ENCODE data around the gene RNF141.

DNA sequence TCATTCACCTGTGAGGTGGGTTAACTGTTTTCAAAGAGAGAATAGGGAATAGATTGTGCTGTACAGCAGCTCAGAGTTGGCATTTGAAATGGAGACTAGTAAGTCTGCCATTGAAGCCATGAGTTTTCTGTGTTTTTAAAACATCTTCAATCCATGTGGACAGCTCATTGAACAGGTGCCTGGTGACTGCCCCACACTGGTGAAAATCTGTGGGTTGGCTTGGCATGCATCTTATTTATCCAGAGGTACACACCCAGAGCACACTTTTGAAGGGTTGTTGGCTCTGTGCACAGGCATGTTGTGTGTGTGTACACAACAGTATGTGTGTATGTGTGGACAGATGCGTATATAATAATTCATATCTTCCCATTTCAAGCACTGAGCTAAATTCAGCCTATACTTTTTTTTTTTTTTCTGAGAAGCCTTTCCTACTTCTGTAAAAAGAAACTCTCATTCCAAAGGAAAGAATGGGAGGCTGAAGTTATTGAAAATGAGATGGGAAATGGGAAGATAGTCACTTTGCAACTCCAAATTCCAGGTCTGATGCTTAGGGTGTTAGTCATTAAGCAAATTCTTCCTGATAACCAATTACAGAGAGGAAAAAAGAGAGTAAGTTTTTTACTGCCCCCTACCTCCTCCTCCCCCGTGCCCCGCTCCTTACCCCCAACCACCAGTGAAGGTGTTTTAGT lies 34.5 kb upstream of the RNF141 start:
- no peak for TF ChIP-seq ZNF837 (tag by site-specific recombination; IDR thresholded peaks at IDR 0.05)
- TF ChIP-seq, protein P1, sequence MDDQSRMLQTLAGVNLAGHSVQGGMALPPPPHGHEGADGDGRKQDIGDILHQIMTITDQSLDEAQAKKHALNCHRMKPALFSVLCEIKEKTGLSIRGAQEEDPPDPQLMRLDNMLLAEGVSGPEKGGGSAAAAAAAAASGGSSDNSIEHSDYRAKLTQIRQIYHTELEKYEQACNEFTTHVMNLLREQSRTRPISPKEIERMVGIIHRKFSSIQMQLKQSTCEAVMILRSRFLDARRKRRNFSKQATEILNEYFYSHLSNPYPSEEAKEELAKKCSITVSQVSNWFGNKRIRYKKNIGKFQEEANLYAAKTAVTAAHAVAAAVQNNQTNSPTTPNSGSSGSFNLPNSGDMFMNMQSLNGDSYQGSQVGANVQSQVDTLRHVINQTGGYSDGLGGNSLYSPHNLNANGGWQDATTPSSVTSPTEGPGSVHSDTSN (CRISPR knock-in tag; IDR thresholded peaks at IDR 0.05), result no peak
- TF ChIP-seq CTCF (tag by site-specific recombination; IDR thresholded peaks at IDR 0.05), result no peak
- TF ChIP-seq, protein P2, sequence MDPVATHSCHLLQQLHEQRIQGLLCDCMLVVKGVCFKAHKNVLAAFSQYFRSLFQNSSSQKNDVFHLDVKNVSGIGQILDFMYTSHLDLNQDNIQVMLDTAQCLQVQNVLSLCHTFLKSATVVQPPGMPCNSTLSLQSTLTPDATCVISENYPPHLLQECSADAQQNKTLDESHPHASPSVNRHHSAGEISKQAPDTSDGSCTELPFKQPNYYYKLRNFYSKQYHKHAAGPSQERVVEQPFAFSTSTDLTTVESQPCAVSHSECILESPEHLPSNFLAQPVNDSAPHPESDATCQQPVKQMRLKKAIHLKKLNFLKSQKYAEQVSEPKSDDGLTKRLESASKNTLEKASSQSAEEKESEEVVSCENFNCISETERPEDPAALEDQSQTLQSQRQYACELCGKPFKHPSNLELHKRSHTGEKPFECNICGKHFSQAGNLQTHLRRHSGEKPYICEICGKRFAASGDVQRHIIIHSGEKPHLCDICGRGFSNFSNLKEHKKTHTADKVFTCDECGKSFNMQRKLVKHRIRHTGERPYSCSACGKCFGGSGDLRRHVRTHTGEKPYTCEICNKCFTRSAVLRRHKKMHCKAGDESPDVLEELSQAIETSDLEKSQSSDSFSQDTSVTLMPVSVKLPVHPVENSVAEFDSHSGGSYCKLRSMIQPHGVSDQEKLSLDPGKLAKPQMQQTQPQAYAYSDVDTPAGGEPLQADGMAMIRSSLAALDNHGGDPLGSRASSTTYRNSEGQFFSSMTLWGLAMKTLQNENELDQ (tag by site-specific recombination; IDR thresholded peaks at IDR 0.05; ENCODE audit: low read depth), result no peak
- no peak for TF ChIP-seq ZNF214 (tag by site-specific recombination; IDR thresholded peaks at IDR 0.05; ENCODE audit: borderline replicate concordance)
- TF ChIP-seq MYNN (tag by site-specific recombination; IDR thresholded peaks at IDR 0.05; ENCODE audit: borderline replicate concordance), result no peak
- no peak for TF ChIP-seq REST (tag by site-specific recombination; IDR thresholded peaks at IDR 0.05)
- no peak for TF ChIP-seq ZNF768 (tag by site-specific recombination; IDR thresholded peaks at IDR 0.05)
- TF ChIP-seq ZNF654 (tag by site-specific recombination; IDR thresholded peaks at IDR 0.05; ENCODE audit: low read depth), result no peak
